K562 (cell line): ENCODE results near the gene FHIT. TPM values are rescaled to one million over a fixed set of nuclear protein-coding genes. Genes with fewer than 3 reads are reported as not detected.

ENCODE experiments used
- ATAC-seq: fragments of 200-7000 bp; cut with Tn5 transposase; 3 replicates; pipeline ENCODE4 v1.9.1; 2020; ENCODE audit warnings: moderate library complexity
- BruUV-seq: library from RNA; stranded (reverse); fragments of 400-500 nt; replicated peaks from 2 replicates; lab custom pipeline; 2021; lab: Mats Ljungman, UMichigan
- CTCF ChIA-PET: fragments of 300-600 bp; formaldehyde crosslinking; extraction: SDS; loops from one replicate; lab custom pipeline; 2021; ENCODE audit warnings: low intra/inter-chr PET ratio; lab: Yijun Ruan, JAX
- POLR2A ChIA-PET: fragments of 300-600, 350-650 bp; sonication (Branson Sonifier 250); formaldehyde crosslinking; extraction: SDS; loops from one replicate; lab custom pipeline; 2021; ENCODE audit warnings: antibody characterized with exemption, inconsistent platforms; lab: Yijun Ruan, JAX
- DNase-seq, 4 experiments: peaks; one replicate each; pipeline versions ENCODE4 v3.0.0 to v3.0.0-alpha.2; 2011 to 2018; ENCODE audit warnings: low spot score in 3 of 4, mixed read lengths in 3 of 4; ENCODE audit errors: extremely low read depth in 1 of 4
- FAIRE-seq: peaks from 2 replicates; lab custom pipeline; 2011; peaks lifted over from hg19 to GRCh38; lab: Jason Lieb, UNC
- H2AFZ ChIP-seq: 2 replicates; pipeline ENCODE4 v1.6.0; 2011; ENCODE audit warnings: low read depth, low read length, control low read depth, inconsistent platforms
- H3K27ac ChIP-seq: fragments of 200-600 bp; 3 replicates; pipeline ENCODE4 v1.8.0; 2011; ENCODE audit warnings: low read depth, mild to moderate bottlenecking, control low read depth, inconsistent platforms, low read length, moderate library complexity, mixed read lengths; ENCODE audit errors: extremely low read depth
- H3K27me3 ChIP-seq, 2 experiments: fragments of 300-600 bp in 1 of 2; 2 replicates in 1 of 2; 3 replicates in 1 of 2; pipeline versions ENCODE4 v1.6.0 to v1.8.0; 2011; ENCODE audit warnings: inconsistent platforms in 2 of 2, low read length in 2 of 2, mild to moderate bottlenecking in 1 of 2, mixed read lengths in 1 of 2, moderate library complexity in 1 of 2; ENCODE audit not compliant: control insufficient read depth in 2 of 2, insufficient read depth in 2 of 2
- H3K36me3 ChIP-seq: fragments of 300-600 bp; 3 replicates; pipeline ENCODE4 v1.8.0; 2011; ENCODE audit warnings: mild to moderate bottlenecking, low read length, inconsistent platforms; ENCODE audit not compliant: control insufficient read depth, insufficient read depth
- H3K4me1 ChIP-seq, 2 experiments: fragments of 200-600 bp in 1 of 2; replicated peaks in 1 of 2; 2 replicates in 1 of 2; 3 replicates in 1 of 2; pipeline versions ENCODE4 v1.5.1 to v1.8.0; 2011; ENCODE audit warnings: inconsistent platforms in 2 of 2, low read length in 2 of 2, mild to moderate bottlenecking in 1 of 2, mixed read lengths in 1 of 2, moderate library complexity in 1 of 2; ENCODE audit not compliant: control insufficient read depth in 2 of 2, insufficient read depth in 2 of 2
- H3K4me2 ChIP-seq: 2 replicates; pipeline ENCODE4 v1.6.1; 2011; ENCODE audit warnings: low read length, control low read depth, inconsistent platforms, mixed read lengths; ENCODE audit not compliant: insufficient read depth
- H3K4me3 ChIP-seq: fragments of 200-600 bp; sonication (generic), shearing (Covaris generic); 2 replicates; pipeline ENCODE4 v1.5.1; 2016; ENCODE audit warnings: control low read depth, inconsistent platforms
- H3K79me2 ChIP-seq: fragments of 200-600 bp; 3 replicates; pipeline ENCODE4 v1.8.0; 2011; ENCODE audit warnings: low read length, inconsistent platforms; ENCODE audit not compliant: control insufficient read depth, insufficient read depth
- H3K9ac ChIP-seq, 2 experiments: 2 replicates each; pipeline versions ENCODE4 v1.6.0 to v1.6.1; 2011; ENCODE audit warnings: low read depth in 2 of 2, low read length in 2 of 2, control low read depth in 1 of 2, inconsistent platforms in 1 of 2, mild to moderate bottlenecking in 1 of 2, mixed read lengths in 1 of 2; ENCODE audit not compliant: insufficient read depth in 1 of 2
- H3K9me1 ChIP-seq: one replicate; pipeline ENCODE4 v1.6.0; 2011; ENCODE audit warnings: inconsistent platforms, mild to moderate bottlenecking, low read length, moderate library complexity; ENCODE audit not compliant: control insufficient read depth, insufficient read depth
- H3K9me3 ChIP-seq: replicated peaks from 2 replicates; pipeline ENCODE4 v1.5.1; 2011; ENCODE audit warnings: low read depth, low read length, inconsistent platforms; ENCODE audit not compliant: control insufficient read depth, insufficient read depth
- H4K20me1 ChIP-seq: replicated peaks from 2 replicates; pipeline ENCODE4 v1.6.1; 2011; ENCODE audit warnings: low read length, inconsistent platforms, mixed read lengths; ENCODE audit not compliant: control insufficient read depth, insufficient read depth
- CREB3L1 ChIP-seq: fragments of 450-650 bp; IDR thresholded peaks from 2 replicates; pipeline ENCODE4 v1.6.1; 2014; ENCODE audit warnings: low read depth, mild to moderate bottlenecking, moderate library complexity, borderline replicate concordance
- FIP1L1 ChIP-seq: fragments of 200-400 bp; formaldehyde crosslinking; IDR thresholded peaks from 2 replicates; pipeline ENCODE4 v1.6.1; 2018; ENCODE audit warnings: mild to moderate bottlenecking, low read depth, low read length; ENCODE audit not compliant: poor library complexity, severe bottlenecking
- HNRNPLL ChIP-seq: fragments of 200-400 bp; formaldehyde crosslinking; IDR thresholded peaks from 2 replicates; pipeline ENCODE4 v1.6.1; 2017; ENCODE audit warnings: low read length, low read depth, mild to moderate bottlenecking; ENCODE audit not compliant: poor library complexity, severe bottlenecking
- HNRNPUL1 ChIP-seq: fragments of 200-400 bp; formaldehyde crosslinking; IDR thresholded peaks from 2 replicates; pipeline ENCODE4 v1.6.1; 2017; ENCODE audit warnings: low read length
- KLF16 ChIP-seq: IDR thresholded peaks from 2 replicates; pipeline ENCODE4 v1.6.1; 2016; ENCODE audit warnings: antibody characterized with exemption
- MXI1 ChIP-seq: IDR thresholded peaks from 2 replicates; pipeline ENCODE4 v1.6.1; 2011; ENCODE audit warnings: low read depth, mild to moderate bottlenecking, improper control_type of control experiment, low read length
- SAFB ChIP-seq: fragments of 200-400 bp; formaldehyde crosslinking; IDR thresholded peaks from 2 replicates; pipeline ENCODE4 v1.6.1; 2017; ENCODE audit warnings: low read depth, low read length, borderline replicate concordance
- TOE1 ChIP-seq, 2 experiments: fragments of 450-650 bp in 1 of 2; sonication (generic) in 1 of 2; formaldehyde crosslinking in 1 of 2; IDR thresholded peaks; 2 replicates each; pipeline versions ENCODE4 v1.7.1 to v1.8.0; 2016 to 2022; ENCODE audit warnings: borderline replicate concordance in 2 of 2, mild to moderate bottlenecking in 2 of 2, antibody characterized with exemption in 1 of 2, inconsistent platforms in 1 of 2, low read depth in 1 of 2, missing genetic modification reagents in 1 of 2, moderate library complexity in 1 of 2
- ZBTB8A ChIP-seq: fragments of 450-650 bp; IDR thresholded peaks from 2 replicates; pipeline ENCODE4 v1.6.1; 2018; ENCODE audit warnings: mild to moderate bottlenecking, moderate library complexity; ENCODE audit not compliant: partially characterized antibody
- WGBS: fragments of 100-300 bp; shearing (Covaris generic); methylation state at CpG from one replicate; pipeline ENCODE4 v1.1.6; 2016; ENCODE audit warnings: low coverage, mixed read lengths; ENCODE audit not compliant: insufficient coverage; ENCODE audit errors: missing lambda C conversion rate; 5-methylcytosine and 5-hydroxymethylcytosine counted together
- in situ Hi-C: fragments of 300-500 bp; cut with MboI; formaldehyde crosslinking; loops from 4 replicates; pipeline ENCODE4 v1.15.0; 2018; ENCODE audit warnings: inconsistent platforms, mixed read lengths
- intact Hi-C: fragments of 100-400 bp; cut with micrococcal nuclease; formaldehyde crosslinking; loops from 2 replicates; pipeline ENCODE4 v1.14.2; 2022
- polyA plus RNA-seq, 8 experiments: library from polyadenylated mRNA; depleted of rRNA in 4 of 8; stranded (reverse) in 5 of 8; unstranded in 3 of 8; fragments of >200 nt; fragmentation: Nextera tagmentation in 2 of 8; fragmentation: Illumina TruSeq in 1 of 8; extraction: Ambion mirVana in 2 of 8; extraction: Trizol in 1 of 8; gene quantifications; 2 replicates each; pipeline versions ENCODE4 v1.2.1 to v1.2.3, GENCODE V29; 2011 to 2014; ENCODE audit warnings: inconsistent platforms in 1 of 8, missing spikeins in 1 of 8
- total RNA-seq, 7 experiments: library from RNA; depleted of rRNA in 6 of 7; stranded (reverse); fragments of >200 nt in 6 of 7; fragmentation: Illumina TruSeq in 2 of 7; extraction: Trizol in 2 of 7; gene quantifications; 2 replicates each; pipeline versions ENCODE4 v1.2.1 to v1.2.3, GENCODE V29; 2011 to 2021; ENCODE audit warnings: low replicate concordance in 1 of 7

FHIT gene
- total and polyA plus RNA-seq, 9 of the 15 experiments (the other 6 are each of a cell fraction or from before 2014, with no cell fraction given) = 1.7 to 9.1 (median 4.3) TPM

- no TSS peak for BruUV-seq
- TF ChIP-seq HNRNPUL1 (no peak), FIP1L1 (no peak), ZBTB8A (no peak), HNRNPLL (no peak), CREB3L1 (no peak), KLF16 (no peak), SAFB (no peak), TOE1 (IDR thresholded peaks at IDR 0.05; ENCODE audit: borderline replicate concordance) (no peak), TOE1 (CRISPR knock-in tag; IDR thresholded peaks at IDR 0.05; ENCODE audit: borderline replicate concordance, low read depth) (no peak), MXI1 (no peak)
- ATAC-seq = no peak
- in situ Hi-C loops = no loop called here
- Histone ChIP-seq H2AFZ (no peak overlapping the region), H3K9me3 (no peaks in the 10 kb centered on the region), H3K4me2 (no peak overlapping the region), H3K9ac (no peak overlapping the region), H3K4me1 (no peaks in the 10 kb centered on the region), H3K79me2 (no peaks in the 10 kb centered on the region), H3K9me1 (no peaks in the 10 kb centered on the region), H3K27me3 (no peaks in the 10 kb centered on the region), H3K4me3 (no peak overlapping the region), H3K36me3 (no peaks in the 10 kb centered on the region), H4K20me1 (no peaks in the 10 kb centered on the region), H3K27ac (no peak overlapping the region)
- WGBS = 0% methylated on average over 1 of the region's 2 CpGs
- POLR2A ChIA-PET = no interaction called here
- intact Hi-C loops = no loop called here
- DNase-seq = no peak
- CTCF ChIA-PET = no interaction called here
- no peak for FAIRE-seq
These were observed 1450.8 kb downstream of the FHIT start for GRCh38 chr3:59800481-59800880.
